ENCODE data around the gene PIGN. TPM values are rescaled to one million over a fixed set of nuclear protein-coding genes. Genes with fewer than 3 reads are reported as not detected.

PIGN gene
- total RNA-seq, 1 donor from 2014 or later, result 22.6 TPM

DNA sequence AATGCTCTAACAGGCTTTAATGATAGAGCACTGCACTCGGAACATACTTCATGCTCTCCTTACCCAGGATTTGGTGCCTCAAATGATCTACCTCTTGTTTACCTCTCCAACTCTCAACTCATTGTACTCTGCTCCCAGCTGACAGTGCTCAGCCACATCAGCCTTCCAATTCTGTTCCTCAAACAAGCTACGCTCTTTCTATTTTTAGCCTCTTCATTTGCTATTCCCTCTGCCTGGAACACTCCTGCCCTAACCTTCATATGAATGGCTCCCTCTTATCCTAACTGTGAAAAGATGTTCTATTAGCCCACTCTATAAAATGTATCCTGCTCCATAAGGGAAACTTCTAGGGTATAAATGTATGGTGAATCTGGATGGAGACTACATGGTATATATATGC is 42.5 kb downstream of the PIGN start:
- H3K27me3 ChIP-seq (ENCODE audit: control insufficient read depth, insufficient read depth, low read length), result no peaks in the 10 kb centered on the region
- TF ChIP-seq, protein P1, sequence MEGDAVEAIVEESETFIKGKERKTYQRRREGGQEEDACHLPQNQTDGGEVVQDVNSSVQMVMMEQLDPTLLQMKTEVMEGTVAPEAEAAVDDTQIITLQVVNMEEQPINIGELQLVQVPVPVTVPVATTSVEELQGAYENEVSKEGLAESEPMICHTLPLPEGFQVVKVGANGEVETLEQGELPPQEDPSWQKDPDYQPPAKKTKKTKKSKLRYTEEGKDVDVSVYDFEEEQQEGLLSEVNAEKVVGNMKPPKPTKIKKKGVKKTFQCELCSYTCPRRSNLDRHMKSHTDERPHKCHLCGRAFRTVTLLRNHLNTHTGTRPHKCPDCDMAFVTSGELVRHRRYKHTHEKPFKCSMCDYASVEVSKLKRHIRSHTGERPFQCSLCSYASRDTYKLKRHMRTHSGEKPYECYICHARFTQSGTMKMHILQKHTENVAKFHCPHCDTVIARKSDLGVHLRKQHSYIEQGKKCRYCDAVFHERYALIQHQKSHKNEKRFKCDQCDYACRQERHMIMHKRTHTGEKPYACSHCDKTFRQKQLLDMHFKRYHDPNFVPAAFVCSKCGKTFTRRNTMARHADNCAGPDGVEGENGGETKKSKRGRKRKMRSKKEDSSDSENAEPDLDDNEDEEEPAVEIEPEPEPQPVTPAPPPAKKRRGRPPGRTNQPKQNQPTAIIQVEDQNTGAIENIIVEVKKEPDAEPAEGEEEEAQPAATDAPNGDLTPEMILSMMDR (IDR thresholded peaks at IDR 0.05; ENCODE audit: insufficient read depth, low read length, poor library complexity, severe bottlenecking), result no peak

DNA sequence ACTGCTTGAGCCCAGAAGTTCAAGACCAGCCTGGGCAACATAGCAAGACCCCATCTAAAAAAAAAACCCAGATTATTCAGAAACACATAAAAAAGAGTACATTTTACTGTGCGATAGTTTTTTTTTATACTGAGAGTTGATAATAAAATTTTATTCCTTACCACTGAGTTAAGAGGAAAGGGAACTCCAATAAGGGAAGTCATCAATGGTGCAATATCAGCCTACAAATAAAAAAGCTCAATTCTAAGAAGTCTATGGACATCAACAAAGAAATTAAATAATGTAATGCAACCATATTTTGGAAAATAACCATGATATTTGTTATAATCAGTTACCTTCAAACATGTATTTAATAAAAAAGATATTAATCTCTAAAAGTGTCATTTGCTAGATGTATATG is 46.6 kb downstream of the PIGN start:
- TF ChIP-seq, protein P1 (IDR thresholded peaks at IDR 0.05; ENCODE audit: insufficient read depth, low read length, poor library complexity, severe bottlenecking), result no peak
- H3K4me3 ChIP-seq (ENCODE audit: low read depth, low read length), result no peak overlapping the region
- H3K36me3 ChIP-seq (ENCODE audit: control insufficient read depth, insufficient read depth, low read length), result no peaks in the 10 kb centered on the region
- no peaks in the 10 kb centered on the region for H3K27me3 ChIP-seq (ENCODE audit: control insufficient read depth, insufficient read depth, low read length)
- DNase-seq (ENCODE audit: low read depth), result no peak

More for the DNA sequence above, 42.5 kb downstream of the PIGN start:
- Histone ChIP-seq H3K36me3 (ENCODE audit: control insufficient read depth, insufficient read depth, low read length) (no peaks in the 10 kb centered on the region), H3K4me3 (ENCODE audit: low read depth, low read length) (no peak overlapping the region)
- DNase-seq (ENCODE audit: low read depth), result no peak

DNA sequence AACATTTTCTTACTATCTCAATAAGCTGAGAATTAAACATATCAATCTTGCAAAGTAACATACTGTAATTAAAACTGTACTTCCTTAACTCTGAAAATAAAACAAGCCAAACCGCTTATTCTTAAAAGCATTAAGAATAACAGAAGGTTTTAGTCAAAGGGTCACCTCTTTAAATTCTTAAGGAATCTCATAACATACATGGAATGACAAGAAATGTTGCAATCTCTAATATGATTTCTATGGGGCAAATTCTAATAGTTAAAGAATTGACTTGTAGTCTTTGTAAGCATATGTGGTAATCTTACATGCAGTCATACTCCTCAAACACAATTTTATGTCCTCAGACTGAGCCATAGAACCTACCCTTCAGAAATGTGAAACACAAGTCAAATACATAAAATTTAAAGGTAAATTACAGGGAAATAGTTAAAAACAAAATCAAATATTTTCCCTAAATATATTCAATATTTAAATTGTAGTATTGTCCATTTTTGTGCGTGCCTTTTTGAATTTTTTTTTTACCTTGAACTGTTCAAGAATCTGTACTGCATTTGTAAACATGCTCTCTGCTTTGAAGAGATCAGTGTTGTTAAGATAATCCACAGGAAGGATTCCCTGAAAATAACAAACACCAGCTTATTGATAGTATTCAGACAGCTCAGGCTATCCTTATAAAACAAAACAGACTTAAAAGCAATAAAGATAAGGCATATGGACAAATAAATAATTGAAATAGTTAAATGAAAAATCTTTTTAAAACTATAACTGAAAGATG is 48.2 kb downstream of the PIGN start:
- Histone ChIP-seq H3K27me3 (ENCODE audit: control insufficient read depth, insufficient read depth, low read length) (no peaks in the 10 kb centered on the region), H3K4me3 (ENCODE audit: low read depth, low read length) (no peak overlapping the region), H3K36me3 (ENCODE audit: control insufficient read depth, insufficient read depth, low read length) (no peaks in the 10 kb centered on the region)
- TF ChIP-seq, protein P1 (IDR thresholded peaks at IDR 0.05; ENCODE audit: insufficient read depth, low read length, poor library complexity, severe bottlenecking), result no peak
- DNase-seq (ENCODE audit: low read depth), result no peak

DNA sequence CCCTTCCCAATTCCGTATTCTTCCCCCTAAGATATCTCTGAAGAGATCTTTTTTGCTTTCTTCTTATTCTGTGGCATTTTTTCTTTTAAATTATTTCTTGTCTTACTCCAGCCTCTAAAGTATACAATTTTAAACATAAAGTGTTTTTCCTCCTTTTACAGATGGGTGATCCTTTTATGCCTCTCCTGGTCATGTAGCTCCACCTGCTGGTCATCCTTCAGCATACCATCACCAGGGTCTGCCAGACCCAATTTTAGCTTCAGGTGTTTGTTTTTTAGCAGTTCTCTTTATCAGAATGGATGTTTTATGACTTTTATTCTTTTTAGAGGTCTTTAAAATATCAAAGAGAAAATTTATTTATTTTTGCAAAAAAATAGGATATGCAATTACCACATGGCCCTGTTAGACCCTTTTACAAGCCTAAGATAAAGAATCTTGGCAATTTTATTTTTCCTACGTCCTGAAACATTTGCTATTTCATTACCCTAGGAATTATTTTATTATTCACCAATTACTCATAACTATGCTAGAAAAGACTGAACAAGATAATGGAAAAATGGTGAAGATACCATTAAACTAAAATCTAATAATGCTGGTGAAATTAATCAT is 55.5 kb downstream of the PIGN start:
- H3K36me3 ChIP-seq (ENCODE audit: control insufficient read depth, insufficient read depth, low read length), result no peaks in the 10 kb centered on the region
- DNase-seq (ENCODE audit: low read depth), result no peak
- TF ChIP-seq, protein P1 (IDR thresholded peaks at IDR 0.05; ENCODE audit: insufficient read depth, low read length, poor library complexity, severe bottlenecking), result peak; percentile 94
- H3K27me3 ChIP-seq (ENCODE audit: control insufficient read depth, insufficient read depth, low read length), result no peaks in the 10 kb centered on the region
- H3K4me3 ChIP-seq (ENCODE audit: low read depth, low read length), result no peak overlapping the region

DNA sequence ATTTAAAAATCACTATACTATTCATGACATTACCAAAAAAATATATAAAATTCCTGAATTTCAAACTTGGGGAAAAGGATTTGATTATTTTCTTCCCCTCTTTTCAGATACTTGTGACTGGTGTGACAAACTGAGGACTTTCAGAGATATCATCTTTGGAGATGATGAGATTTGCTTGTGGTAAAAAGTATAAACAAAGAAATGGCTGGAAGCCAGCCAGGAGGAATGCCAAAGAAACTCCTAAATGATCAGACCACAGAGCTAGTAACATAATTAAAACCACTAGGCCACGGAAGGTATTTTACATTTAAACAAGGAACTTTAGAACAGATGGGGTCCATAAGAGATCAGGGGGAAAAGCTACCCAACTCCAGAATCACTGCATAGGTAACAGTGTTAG is 58.7 kb downstream of the PIGN start:
- H3K4me3 ChIP-seq (ENCODE audit: low read depth, low read length), result no peak overlapping the region
- no peaks in the 10 kb centered on the region for H3K27me3 ChIP-seq (ENCODE audit: control insufficient read depth, insufficient read depth, low read length)
- DNase-seq (ENCODE audit: low read depth), result no peak
- TF ChIP-seq, protein P1 (IDR thresholded peaks at IDR 0.05; ENCODE audit: insufficient read depth, low read length, poor library complexity, severe bottlenecking), result no peak
- H3K36me3 ChIP-seq (ENCODE audit: control insufficient read depth, insufficient read depth, low read length), result no peaks in the 10 kb centered on the region
